Ishikawa (cell line): ENCODE measurements around the gene KATNAL2.

Experiments used
- EGR1 ChIP-seq: IDR thresholded peaks from 2 replicates; pipeline ENCODE4 v1.6.1; 2012
- EP300 ChIP-seq: IDR thresholded peaks from 2 replicates; pipeline ENCODE4 v1.6.1; 2012; ENCODE audit warnings: borderline replicate concordance
- TAF1 ChIP-seq: IDR thresholded peaks from 2 replicates; pipeline ENCODE4 v1.6.1; 2012; ENCODE audit warnings: low read depth, mild to moderate bottlenecking
- YY1 ChIP-seq: IDR thresholded peaks from 2 replicates; pipeline ENCODE4 v1.6.1; 2012; ENCODE audit warnings: low read depth
- TF ChIP-seq, protein P1 (sequence below): IDR thresholded peaks from 2 replicates; pipeline ENCODE4 v1.6.1; 2012

DNA sequence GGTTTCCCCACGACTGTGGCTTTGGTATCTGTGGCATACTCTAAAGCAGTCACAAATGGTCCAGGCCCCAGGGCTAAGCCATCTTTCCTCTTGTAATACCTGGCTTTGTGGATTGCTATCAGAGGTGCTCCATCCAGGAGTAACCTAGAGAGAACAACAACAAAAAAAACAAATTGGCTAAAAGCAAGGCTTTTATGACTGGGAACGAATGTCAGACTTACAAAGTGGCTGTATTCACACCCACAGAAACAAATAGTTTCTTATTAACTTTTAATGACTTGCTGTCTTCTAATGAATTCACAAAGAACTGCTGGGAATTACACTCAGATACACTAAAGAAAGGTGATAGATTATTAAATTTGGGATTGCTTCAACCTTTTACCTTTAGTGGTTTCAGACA lies 197.8 kb downstream of the KATNAL2 start:
- TF ChIP-seq EP300 (no peak), EGR1 (no peak), TAF1 (no peak), YY1 (no peak)
- TF ChIP-seq, protein P1, sequence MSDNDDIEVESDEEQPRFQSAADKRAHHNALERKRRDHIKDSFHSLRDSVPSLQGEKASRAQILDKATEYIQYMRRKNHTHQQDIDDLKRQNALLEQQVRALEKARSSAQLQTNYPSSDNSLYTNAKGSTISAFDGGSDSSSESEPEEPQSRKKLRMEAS, result no peak
